GM19023 (cell line): ENCODE measurements around the gene ITGA3.
"Not testable (repeated sequence)": the region's sequence is repeated elsewhere in the genome, so short reads cannot be mapped to it uniquely, and the experiment has no call there.

Experiments
- ATAC-seq: cut with Tn5 transposase; IDR thresholded peaks from one replicate; pipeline ENCODE4 v1.9.1; 2021; ENCODE audit warnings: mild to moderate bottlenecking, moderate library complexity; ENCODE audit not compliant: unreplicated experiment

ITGA3 gene

GRCh38 chr17:50034498-50035364 lies 21.2 kb upstream of the ITGA3 start:
- no peak for ATAC-seq

DNA sequence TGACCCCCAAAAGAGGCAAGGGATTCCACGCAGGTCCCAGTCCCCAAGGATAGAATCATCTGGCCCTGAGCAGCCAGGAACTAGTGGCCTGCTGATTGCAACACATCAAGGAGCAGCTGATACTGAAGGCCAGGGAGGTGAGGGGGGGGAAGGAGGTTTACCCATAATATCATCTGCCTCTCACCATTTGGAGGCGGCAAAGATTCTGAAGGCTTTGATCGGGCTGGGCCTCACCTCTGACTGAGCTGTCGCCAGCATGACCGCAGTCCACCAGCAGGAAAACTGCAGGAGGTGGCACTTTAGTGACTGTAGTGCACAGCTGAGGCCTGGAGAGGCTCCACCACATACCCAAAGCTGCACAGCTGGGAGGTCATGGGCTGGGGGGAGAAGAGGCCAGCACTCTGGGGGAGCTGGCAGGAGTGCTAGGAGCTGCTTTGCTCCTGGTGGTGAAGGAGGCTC lies 20.5 kb upstream of the ITGA3 start:
- ATAC-seq, result no peak

GRCh38 chr17:50035945-50036344 lies 20.0 kb upstream of the ITGA3 start:
- no peak for ATAC-seq

DNA sequence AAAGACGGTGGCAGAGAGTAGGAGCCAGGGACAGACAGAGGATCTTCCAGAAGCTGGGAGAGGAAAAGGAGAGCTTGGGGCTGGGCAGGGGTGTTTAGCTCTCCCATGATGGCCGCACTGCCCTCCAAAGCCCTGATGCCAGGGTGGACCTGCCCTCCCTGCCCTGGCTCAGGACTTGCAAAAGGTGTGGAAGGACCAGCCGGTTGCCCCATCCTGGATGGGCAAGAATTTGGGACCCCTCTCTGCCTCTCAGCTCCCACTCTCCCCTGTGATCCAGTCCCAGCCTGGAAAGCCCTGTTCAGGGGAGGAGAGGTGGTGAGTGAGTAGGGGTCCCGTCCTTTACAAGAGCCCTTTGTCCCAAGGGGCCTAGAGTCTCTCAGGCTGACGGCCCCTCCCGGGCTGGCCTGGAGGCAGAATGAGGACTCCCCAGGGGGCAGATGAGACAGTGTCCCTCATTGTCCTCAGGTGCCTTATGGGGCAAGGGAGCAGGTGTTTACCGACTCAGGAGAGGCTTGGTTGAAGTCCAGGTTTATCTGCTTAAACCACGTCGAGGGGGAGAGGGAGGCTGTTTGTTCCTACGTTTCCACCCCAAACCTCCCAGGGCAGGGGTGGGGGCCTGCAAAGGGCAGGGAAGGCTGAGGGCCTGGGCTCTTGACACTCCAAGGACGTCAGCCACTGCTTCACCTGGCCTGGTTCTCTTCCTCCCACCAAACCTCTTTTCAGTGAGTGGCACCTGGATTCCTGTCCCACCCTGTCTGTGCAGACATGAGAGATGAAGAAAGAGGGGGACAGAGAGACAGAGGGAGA lies 19.3 kb upstream of the ITGA3 start:
- no peak for ATAC-seq

- ATAC-seq, result no peak
Measured at GRCh38 chr17:50037321-50038107, 18.4 kb upstream of the ITGA3 start.

GRCh38 chr17:50039058-50039457 lies 16.9 kb upstream of the ITGA3 start:
- ATAC-seq, result no peak

GRCh38 chr17:50040496-50040895 lies 15.4 kb upstream of the ITGA3 start:
- ATAC-seq, result not testable (repeated sequence)

- no peak for ATAC-seq
Measured at GRCh38 chr17:50042211-50042610, 13.7 kb upstream of the ITGA3 start.

GRCh38 chr17:50043290-50044148 lies 12.4 kb upstream of the ITGA3 start:
- ATAC-seq, result no peak

GRCh38 chr17:50044483-50044882 lies 11.4 kb upstream of the ITGA3 start:
- no peak for ATAC-seq

DNA sequence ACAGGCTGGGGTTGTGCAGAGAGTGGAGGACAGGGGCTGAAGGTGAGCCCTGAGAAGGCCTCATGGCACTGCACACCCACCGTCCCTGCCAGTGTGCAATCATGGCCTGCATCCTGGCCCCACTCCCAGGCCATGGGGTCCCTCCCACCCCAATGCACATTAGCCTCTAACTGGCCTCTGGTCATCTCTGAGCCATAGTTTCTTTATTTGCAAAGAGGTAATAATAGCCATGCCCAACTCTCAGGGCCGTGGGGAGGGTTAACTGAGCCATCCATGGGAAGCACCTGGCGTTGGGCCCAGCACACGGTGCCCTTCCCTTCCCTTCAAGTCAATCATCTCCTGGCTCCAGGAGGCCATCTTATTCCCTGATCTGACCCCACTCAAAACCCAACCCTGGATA lies 10.8 kb upstream of the ITGA3 start:
- no peak for ATAC-seq

GRCh38 chr17:50046179-50046578 lies 9.7 kb upstream of the ITGA3 start:
- no peak for ATAC-seq

DNA sequence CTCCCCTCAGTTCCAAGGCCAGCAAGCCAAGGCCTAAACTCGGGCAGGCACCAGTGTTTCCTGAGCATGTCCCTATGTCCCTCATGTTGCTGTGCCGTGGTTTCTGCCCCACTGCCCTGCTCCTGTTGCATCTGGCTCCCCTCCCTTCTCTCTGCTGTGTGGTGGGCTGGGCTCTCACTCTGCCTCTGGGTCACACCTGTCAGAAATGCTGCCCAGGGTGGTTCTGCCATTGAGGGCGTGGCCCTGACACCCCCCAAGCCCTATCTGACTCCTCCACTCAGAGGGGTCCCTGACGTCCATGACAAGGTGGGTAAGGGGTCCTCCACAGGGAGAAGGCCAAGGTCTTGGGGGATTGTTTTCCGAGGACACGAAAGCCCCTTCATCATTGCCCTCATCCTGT lies 9.2 kb upstream of the ITGA3 start:
- ATAC-seq, result no peak

GRCh38 chr17:50047083-50047482 lies 8.8 kb upstream of the ITGA3 start:
- ATAC-seq, result no peak

DNA sequence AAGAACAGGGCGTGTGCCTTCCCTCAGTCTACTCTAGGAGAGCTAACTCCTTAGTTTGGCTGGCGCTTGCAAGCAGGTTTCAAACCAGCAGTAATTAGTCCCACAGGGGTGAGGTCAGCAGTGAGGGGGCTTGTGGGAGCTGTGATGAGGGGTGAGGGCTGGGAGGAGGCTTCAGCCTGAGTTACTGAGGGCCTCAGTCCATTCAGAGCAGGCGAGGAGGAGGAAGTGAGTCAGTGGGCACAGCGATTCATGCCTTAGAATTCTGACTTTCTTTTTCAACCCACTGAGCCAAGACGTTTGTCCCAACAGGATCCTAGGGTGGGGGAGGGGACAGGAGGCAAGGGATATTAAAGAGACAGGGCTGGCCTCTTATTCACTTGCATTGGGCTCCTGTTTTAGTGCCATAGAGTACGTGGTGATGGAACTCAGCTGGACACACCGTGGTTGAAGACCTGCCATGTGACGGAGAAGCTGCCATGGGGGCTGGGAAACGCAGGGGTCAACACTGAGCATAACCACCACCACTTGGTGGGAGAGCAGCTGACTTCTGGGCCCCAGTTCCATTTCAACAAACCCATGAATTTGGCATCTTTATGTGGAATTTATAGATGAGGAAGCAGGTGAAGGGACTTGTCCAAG lies 8.3 kb upstream of the ITGA3 start:
- ATAC-seq, result no peak

GRCh38 chr17:50048146-50048720 lies 7.7 kb upstream of the ITGA3 start:
- no peak for ATAC-seq

GRCh38 chr17:50048988-50049387 lies 6.9 kb upstream of the ITGA3 start:
- no peak for ATAC-seq

GRCh38 chr17:50049636-50050035 lies 6.3 kb upstream of the ITGA3 start:
- no peak for ATAC-seq

- no peak for ATAC-seq
Measured at GRCh38 chr17:50050431-50051032, 5.4 kb upstream of the ITGA3 start.
